ENCODE data around the gene CST1. TPM values are rescaled to one million over a fixed set of nuclear protein-coding genes. Genes with fewer than 3 reads are reported as not detected.

Gene CST1
- total RNA-seq, 2 experiments from 2014 or later = not detected

- BruUV-seq (replicated peaks) = no TSS peak
Observed at GRCh38 chr20:23754731-23755130, 4.0 kb upstream of the CST1 start.

GRCh38 chr20:23753589-23753988 is 2.9 kb upstream of the CST1 start:
- TF ChIP-seq EZH2phosphoT487 (IDR thresholded peaks at IDR 0.05; ENCODE audit: borderline replicate concordance, low read depth, low read length) = no peak
- TF ChIP-seq, protein P1, sequence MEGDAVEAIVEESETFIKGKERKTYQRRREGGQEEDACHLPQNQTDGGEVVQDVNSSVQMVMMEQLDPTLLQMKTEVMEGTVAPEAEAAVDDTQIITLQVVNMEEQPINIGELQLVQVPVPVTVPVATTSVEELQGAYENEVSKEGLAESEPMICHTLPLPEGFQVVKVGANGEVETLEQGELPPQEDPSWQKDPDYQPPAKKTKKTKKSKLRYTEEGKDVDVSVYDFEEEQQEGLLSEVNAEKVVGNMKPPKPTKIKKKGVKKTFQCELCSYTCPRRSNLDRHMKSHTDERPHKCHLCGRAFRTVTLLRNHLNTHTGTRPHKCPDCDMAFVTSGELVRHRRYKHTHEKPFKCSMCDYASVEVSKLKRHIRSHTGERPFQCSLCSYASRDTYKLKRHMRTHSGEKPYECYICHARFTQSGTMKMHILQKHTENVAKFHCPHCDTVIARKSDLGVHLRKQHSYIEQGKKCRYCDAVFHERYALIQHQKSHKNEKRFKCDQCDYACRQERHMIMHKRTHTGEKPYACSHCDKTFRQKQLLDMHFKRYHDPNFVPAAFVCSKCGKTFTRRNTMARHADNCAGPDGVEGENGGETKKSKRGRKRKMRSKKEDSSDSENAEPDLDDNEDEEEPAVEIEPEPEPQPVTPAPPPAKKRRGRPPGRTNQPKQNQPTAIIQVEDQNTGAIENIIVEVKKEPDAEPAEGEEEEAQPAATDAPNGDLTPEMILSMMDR (conservative IDR thresholded peaks at IDR 0.05; ENCODE audit: low read length) = no peak
- intact Hi-C loops (cut with micrococcal nuclease; ENCODE audit: unreplicated experiment) = no loop called here
- DNase-seq (ENCODE audit: low spot score) = no peak
- no peak overlapping the region for H3K27ac ChIP-seq (ENCODE audit: low read depth, low read length, poor library complexity, severe bottlenecking)
- no peaks in the 10 kb centered on the region for H3K9me2 ChIP-seq (ENCODE audit: insufficient read depth, low read length)
- H3K36me3 ChIP-seq (ENCODE audit: insufficient read depth, low read length) = no peaks in the 10 kb centered on the region
- H3K4me2 ChIP-seq (ENCODE audit: low read length) = no peak overlapping the region
- H3K4me3 ChIP-seq (ENCODE audit: low read depth, low read length, poor library complexity, severe bottlenecking) = no peak overlapping the region
- no peaks in the 10 kb centered on the region for H3K9me3 ChIP-seq (ENCODE audit: low read length)
- no peaks in the 10 kb centered on the region for H3K79me2 ChIP-seq (ENCODE audit: insufficient read depth, low read depth, low read length)
- no TSS peak for BruUV-seq (replicated peaks)
- H4K20me1 ChIP-seq (ENCODE audit: insufficient read depth, low read length) = no peaks in the 10 kb centered on the region
- CTCF ChIA-PET (ENCODE audit: unreplicated experiment) = no interaction called here
- POLR2A ChIA-PET = no interaction called here
- no peaks in the 10 kb centered on the region for H3K4me1 ChIP-seq (ENCODE audit: insufficient read depth, low read length, poor library complexity, severe bottlenecking)
- H2AFZ ChIP-seq (ENCODE audit: low read length) = no peak overlapping the region

More at GRCh38 chr20:23754731-23755130, 4.0 kb upstream of the CST1 start:
- no peak overlapping the region for H3K27ac ChIP-seq (ENCODE audit: low read depth, low read length, poor library complexity, severe bottlenecking)
- no peaks in the 10 kb centered on the region for H3K9me2 ChIP-seq (ENCODE audit: insufficient read depth, low read length)
- CTCF ChIA-PET (ENCODE audit: unreplicated experiment) = no interaction called here
- intact Hi-C loops (cut with micrococcal nuclease; ENCODE audit: unreplicated experiment) = no loop called here
- no peak for DNase-seq (ENCODE audit: low spot score)
- H3K4me2 ChIP-seq (ENCODE audit: low read length) = no peak overlapping the region
- TF ChIP-seq EZH2phosphoT487 (IDR thresholded peaks at IDR 0.05; ENCODE audit: borderline replicate concordance, low read depth, low read length) = no peak
- TF ChIP-seq, protein P1 (conservative IDR thresholded peaks at IDR 0.05; ENCODE audit: low read length) = no peak
- POLR2A ChIA-PET = no interaction called here
- no peaks in the 10 kb centered on the region for H3K4me1 ChIP-seq (ENCODE audit: insufficient read depth, low read length, poor library complexity, severe bottlenecking)
- no peak overlapping the region for H3K4me3 ChIP-seq (ENCODE audit: low read depth, low read length, poor library complexity, severe bottlenecking)
- H3K36me3 ChIP-seq (ENCODE audit: insufficient read depth, low read length) = no peaks in the 10 kb centered on the region
- H4K20me1 ChIP-seq (ENCODE audit: insufficient read depth, low read length) = no peaks in the 10 kb centered on the region
- H3K9me3 ChIP-seq (ENCODE audit: low read length) = no peaks in the 10 kb centered on the region
- no peak overlapping the region for H2AFZ ChIP-seq (ENCODE audit: low read length)
- no peaks in the 10 kb centered on the region for H3K79me2 ChIP-seq (ENCODE audit: insufficient read depth, low read depth, low read length)

GRCh38 chr20:23753194-23753548 is 2.4 kb upstream of the CST1 start:
- H3K9me2 ChIP-seq (ENCODE audit: insufficient read depth, low read length) = no peaks in the 10 kb centered on the region
- H3K79me2 ChIP-seq (ENCODE audit: insufficient read depth, low read depth, low read length) = no peaks in the 10 kb centered on the region
- no peak overlapping the region for H3K4me3 ChIP-seq (ENCODE audit: low read depth, low read length, poor library complexity, severe bottlenecking)
- no peak overlapping the region for H3K4me2 ChIP-seq (ENCODE audit: low read length)
- CTCF ChIA-PET (ENCODE audit: unreplicated experiment) = no interaction called here
- POLR2A ChIA-PET = no interaction called here
- H4K20me1 ChIP-seq (ENCODE audit: insufficient read depth, low read length) = no peaks in the 10 kb centered on the region
- H3K36me3 ChIP-seq (ENCODE audit: insufficient read depth, low read length) = no peaks in the 10 kb centered on the region
- no peak overlapping the region for H3K27ac ChIP-seq (ENCODE audit: low read depth, low read length, poor library complexity, severe bottlenecking)
- H2AFZ ChIP-seq (ENCODE audit: low read length) = no peak overlapping the region
- DNase-seq (ENCODE audit: low spot score) = no peak
- intact Hi-C loops (cut with micrococcal nuclease; ENCODE audit: unreplicated experiment) = no loop called here
- no peaks in the 10 kb centered on the region for H3K9me3 ChIP-seq (ENCODE audit: low read length)
- TF ChIP-seq, protein P1 (conservative IDR thresholded peaks at IDR 0.05; ENCODE audit: low read length) = no peak
- TF ChIP-seq EZH2phosphoT487 (IDR thresholded peaks at IDR 0.05; ENCODE audit: borderline replicate concordance, low read depth, low read length) = no peak
- no TSS peak for BruUV-seq (replicated peaks)
- H3K4me1 ChIP-seq (ENCODE audit: insufficient read depth, low read length, poor library complexity, severe bottlenecking) = no peaks in the 10 kb centered on the region
